Measurements from ENCODE around the gene BMERB1.

DNA sequence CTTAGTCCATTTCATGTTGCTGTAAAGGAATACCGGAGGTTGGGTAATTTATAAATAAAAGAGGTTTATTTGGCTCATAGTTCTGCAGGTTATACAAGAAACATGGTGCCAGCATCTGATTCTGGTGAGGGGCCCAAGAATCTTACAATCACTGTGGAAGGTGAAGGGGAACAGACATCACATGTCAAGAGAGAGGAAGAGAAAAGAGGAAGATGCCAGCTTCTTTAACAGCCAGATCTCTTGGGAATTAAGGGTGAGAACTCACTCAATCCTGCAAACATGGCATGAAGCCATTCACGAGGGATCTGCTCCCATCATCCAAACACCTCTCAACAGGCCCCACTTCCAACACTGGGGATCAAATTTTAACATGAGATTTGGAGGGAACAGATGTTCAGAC, 49.5 kb downstream of the BMERB1 start:
- TF ChIP-seq SP1 (CRISPR knock-in tag; conservative IDR thresholded peaks at IDR 0.05), result no peak
- no peak for TF ChIP-seq USF1 (CRISPR knock-in tag; IDR thresholded peaks at IDR 0.05)
- TF ChIP-seq CBFB (CRISPR knock-in tag; IDR thresholded peaks at IDR 0.05; ENCODE audit: low read depth), result no peak
- TF ChIP-seq JUN (CRISPR knock-in tag; IDR thresholded peaks at IDR 0.05), result no peak
- TF ChIP-seq, protein P1, sequence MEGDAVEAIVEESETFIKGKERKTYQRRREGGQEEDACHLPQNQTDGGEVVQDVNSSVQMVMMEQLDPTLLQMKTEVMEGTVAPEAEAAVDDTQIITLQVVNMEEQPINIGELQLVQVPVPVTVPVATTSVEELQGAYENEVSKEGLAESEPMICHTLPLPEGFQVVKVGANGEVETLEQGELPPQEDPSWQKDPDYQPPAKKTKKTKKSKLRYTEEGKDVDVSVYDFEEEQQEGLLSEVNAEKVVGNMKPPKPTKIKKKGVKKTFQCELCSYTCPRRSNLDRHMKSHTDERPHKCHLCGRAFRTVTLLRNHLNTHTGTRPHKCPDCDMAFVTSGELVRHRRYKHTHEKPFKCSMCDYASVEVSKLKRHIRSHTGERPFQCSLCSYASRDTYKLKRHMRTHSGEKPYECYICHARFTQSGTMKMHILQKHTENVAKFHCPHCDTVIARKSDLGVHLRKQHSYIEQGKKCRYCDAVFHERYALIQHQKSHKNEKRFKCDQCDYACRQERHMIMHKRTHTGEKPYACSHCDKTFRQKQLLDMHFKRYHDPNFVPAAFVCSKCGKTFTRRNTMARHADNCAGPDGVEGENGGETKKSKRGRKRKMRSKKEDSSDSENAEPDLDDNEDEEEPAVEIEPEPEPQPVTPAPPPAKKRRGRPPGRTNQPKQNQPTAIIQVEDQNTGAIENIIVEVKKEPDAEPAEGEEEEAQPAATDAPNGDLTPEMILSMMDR (IDR thresholded peaks at IDR 0.05), result no peak
- no peak for TF ChIP-seq CREB1 (CRISPR knock-in tag; IDR thresholded peaks at IDR 0.05)
- TF ChIP-seq ZBTB43 (CRISPR knock-in tag; IDR thresholded peaks at IDR 0.05), result no peak
- no peak for TF ChIP-seq ESRRA (CRISPR knock-in tag; IDR thresholded peaks at IDR 0.05; ENCODE audit: borderline replicate concordance)
- no peak for TF ChIP-seq TEAD4 (CRISPR knock-in tag; IDR thresholded peaks at IDR 0.05)
- no peak for TF ChIP-seq FOXJ3 (CRISPR knock-in tag; IDR thresholded peaks at IDR 0.05; ENCODE audit: borderline replicate concordance)
- TF ChIP-seq TCF7 (CRISPR knock-in tag; IDR thresholded peaks at IDR 0.05; ENCODE audit: low read depth), result no peak
